NCI-H1105 (cell line): ENCODE measurements around the gene ROBO1.

Experiments used
- DNase-seq: peaks from one replicate; lab custom pipeline; 2025; lab: John Stamatoyannopoulos, UW

ROBO1 gene

GRCh38 chr3:79467721-79468120 lies 300.1 kb downstream of the ROBO1 start:
- DNase-seq = no peak

GRCh38 chr3:79461129-79461792 lies 306.5 kb downstream of the ROBO1 start:
- no peak for DNase-seq

- no peak for DNase-seq
These were observed 314.2 kb downstream of the ROBO1 start for GRCh38 chr3:79453600-79453999.

GRCh38 chr3:79436387-79436786 lies 331.4 kb downstream of the ROBO1 start:
- no peak for DNase-seq

GRCh38 chr3:79427081-79427480 lies 340.7 kb downstream of the ROBO1 start:
- no peak for DNase-seq

GRCh38 chr3:79424811-79425210 lies 343.0 kb downstream of the ROBO1 start:
- DNase-seq = no peak

GRCh38 chr3:79423417-79423816 lies 344.4 kb downstream of the ROBO1 start:
- DNase-seq = no peak

GRCh38 chr3:79421273-79421672 lies 346.5 kb downstream of the ROBO1 start:
- DNase-seq = no peak

- DNase-seq = no peak
These were observed 348.8 kb downstream of the ROBO1 start for GRCh38 chr3:79418855-79419621.

- DNase-seq = no peak
These were observed 352.4 kb downstream of the ROBO1 start for GRCh38 chr3:79415356-79415755.

- DNase-seq = no peak
These were observed 353.0 kb downstream of the ROBO1 start for GRCh38 chr3:79414806-79415205.

- DNase-seq = no peak
These were observed 353.8 kb downstream of the ROBO1 start for GRCh38 chr3:79414035-79414434.

- no peak for DNase-seq
These were observed 355.3 kb downstream of the ROBO1 start for GRCh38 chr3:79412537-79412936.

- no peak for DNase-seq
These were observed 357.2 kb downstream of the ROBO1 start for GRCh38 chr3:79410617-79411016.

- no peak for DNase-seq
These were observed 357.7 kb downstream of the ROBO1 start for GRCh38 chr3:79410136-79410535.

- no peak for DNase-seq
These were observed 361.6 kb downstream of the ROBO1 start for GRCh38 chr3:79406175-79406574.

- DNase-seq = no peak
These were observed 362.6 kb downstream of the ROBO1 start for GRCh38 chr3:79405183-79405582.

GRCh38 chr3:79396595-79396994 lies 371.2 kb downstream of the ROBO1 start:
- no peak for DNase-seq

GRCh38 chr3:79392479-79392878 lies 375.3 kb downstream of the ROBO1 start:
- DNase-seq = no peak

GRCh38 chr3:79390352-79390751 lies 377.4 kb downstream of the ROBO1 start:
- no peak for DNase-seq

GRCh38 chr3:79385211-79385610 lies 382.6 kb downstream of the ROBO1 start:
- DNase-seq = no peak

GRCh38 chr3:79383402-79384012 lies 384.3 kb downstream of the ROBO1 start:
- DNase-seq = no peak

- DNase-seq = no peak
These were observed 387.2 kb downstream of the ROBO1 start for GRCh38 chr3:79380581-79380980.
